ENCODE measurements around the gene STX1A.

Gene STX1A

GRCh38 chr7:73718905-73719805 lies at the start of gene STX1A:
STX1A (minus strand) TSS chr7:73719669; CDS start chr7:73719631, 38 bp downstream.
- no peak for DNase-seq (ENCODE audit: low read depth in 2 of 2)

GRCh38 chr7:73768641-73769480 lies 49.4 kb upstream of the STX1A start:
- no peak for DNase-seq (ENCODE audit: low read depth in 2 of 2)

- DNase-seq (ENCODE audit: low read depth in 2 of 2): no peak
Measured at GRCh38 chr7:73766556-73767229, 47.2 kb upstream of the STX1A start.

GRCh38 chr7:73762659-73762999 lies 43.2 kb upstream of the STX1A start:
- DNase-seq (ENCODE audit: low read depth in 2 of 2): no peak

GRCh38 chr7:73761854-73762658 lies 42.6 kb upstream of the STX1A start:
- no peak for DNase-seq (ENCODE audit: low read depth in 2 of 2)

GRCh38 chr7:73758581-73759138 lies 39.2 kb upstream of the STX1A start:
- DNase-seq (ENCODE audit: low read depth in 2 of 2): no peak

GRCh38 chr7:73749931-73750776 lies 30.7 kb upstream of the STX1A start:
- DNase-seq (ENCODE audit: low read depth in 2 of 2): no peak

GRCh38 chr7:73746378-73746777 lies 26.9 kb upstream of the STX1A start:
- no peak for DNase-seq (ENCODE audit: low read depth in 2 of 2)

- DNase-seq (ENCODE audit: low read depth in 2 of 2): no peak
Measured at GRCh38 chr7:73742753-73743641, 23.5 kb upstream of the STX1A start.

- no peak for DNase-seq (ENCODE audit: low read depth in 2 of 2)
Measured at GRCh38 chr7:73742338-73742752, 22.9 kb upstream of the STX1A start.

GRCh38 chr7:73741600-73741999 lies 22.1 kb upstream of the STX1A start:
- no peak for DNase-seq (ENCODE audit: low read depth in 2 of 2)

GRCh38 chr7:73740771-73741170 lies 21.3 kb upstream of the STX1A start:
- DNase-seq (ENCODE audit: low read depth in 2 of 2): no peak

- no peak for DNase-seq (ENCODE audit: low read depth in 2 of 2)
Measured at GRCh38 chr7:73740212-73740611, 20.7 kb upstream of the STX1A start.

- DNase-seq (ENCODE audit: low read depth in 2 of 2): no peak
Measured at GRCh38 chr7:73739387-73739767, 19.9 kb upstream of the STX1A start.

GRCh38 chr7:73738612-73739386 lies 19.3 kb upstream of the STX1A start, which contains the start of gene ABHD11:
ABHD11 (minus strand) TSS chr7:73738802; CDS start chr7:73738770, 32 bp downstream.
- DNase-seq (ENCODE audit: low read depth in 2 of 2): peak; percentile 84

- no peak for DNase-seq (ENCODE audit: low read depth in 2 of 2)
Measured at GRCh38 chr7:73738220-73738611, 18.7 kb upstream of the STX1A start.

- DNase-seq (ENCODE audit: low read depth in 2 of 2): no peak
Measured at GRCh38 chr7:73737491-73738219, 18.2 kb upstream of the STX1A start.

GRCh38 chr7:73736885-73737284 lies 17.4 kb upstream of the STX1A start:
- DNase-seq (ENCODE audit: low read depth in 2 of 2): no peak

Data from fibroblast of skin of left biceps (primary cell).